ENCODE data around the gene WDR90. TPM values are rescaled to one million over a fixed set of nuclear protein-coding genes. Genes with fewer than 3 reads are reported as not detected.

WDR90 gene
- polyA plus RNA-seq, 1 donor from 2014 or later = 32.1 TPM

- Histone ChIP-seq H4K20me1 (ENCODE audit: insufficient read depth) (no peaks in the 10 kb centered on the region), H3K79me2 (replicated peaks; ENCODE audit: insufficient read depth, low read length) (no peaks in the 10 kb centered on the region), H3K36me3 (ENCODE audit: insufficient read depth, low read length) (no peaks in the 10 kb centered on the region), H3K9ac (ENCODE audit: low read length) (no peak overlapping the region), H3K4me3 (ENCODE audit: low read length) (no peak overlapping the region), H3K27ac (ENCODE audit: low read length) (no peak overlapping the region), H3F3A (ENCODE audit: insufficient read depth, low read length, poor library complexity, severe bottlenecking) (no peaks in the 10 kb centered on the region), H3K4me2 (ENCODE audit: low read length) (no peak overlapping the region), H2AFZ (ENCODE audit: low read depth, low read length) (no peak overlapping the region), H3K9me2 (ENCODE audit: insufficient read depth, low read length) (no peaks in the 10 kb centered on the region), H3K27me3 (ENCODE audit: insufficient read depth, low read depth, low read length) (no peaks in the 10 kb centered on the region), H3K9me3 (ENCODE audit: low read length) (no peaks in the 10 kb centered on the region)
- no peak for TF ChIP-seq SMC3 (conservative IDR thresholded peaks at IDR 0.05; ENCODE audit: poor library complexity)
- no peak for TF ChIP-seq RAD21 (conservative IDR thresholded peaks at IDR 0.05)
- TF ChIP-seq POLR2AphosphoS5 (IDR thresholded peaks at IDR 0.05) = no peak
- TF ChIP-seq MXI1 (conservative IDR thresholded peaks at IDR 0.05; ENCODE audit: poor library complexity, severe bottlenecking) = no peak
- TF ChIP-seq EZH2 (IDR thresholded peaks at IDR 0.05; ENCODE audit: borderline replicate concordance, insufficient read depth, low read length, poor library complexity, severe bottlenecking) = no peak
- no peak for TF ChIP-seq REST (IDR thresholded peaks at IDR 0.05; ENCODE audit: borderline replicate concordance)
- no peak for TF ChIP-seq TAF1 (IDR thresholded peaks at IDR 0.05; ENCODE audit: low read depth)
- TF ChIP-seq CTCF (IDR thresholded peaks at IDR 0.05; ENCODE audit: poor library complexity, severe bottlenecking) = no peak
- TF ChIP-seq EP300 (conservative IDR thresholded peaks at IDR 0.05; ENCODE audit: poor library complexity, severe bottlenecking) = no peak
Observed at GRCh38 chr16:660132-660458, 10.9 kb downstream of the WDR90 start.

GRCh38 chr16:660459-661183 lies 11.5 kb downstream of the WDR90 start:
- Histone ChIP-seq H3K4me2 (ENCODE audit: low read length) (no peak overlapping the region), H2AFZ (ENCODE audit: low read depth, low read length) (no peak overlapping the region), H3K9me3 (ENCODE audit: low read length) (no peaks in the 10 kb centered on the region), H3K79me2 (replicated peaks; ENCODE audit: insufficient read depth, low read length) (no peaks in the 10 kb centered on the region), H3K27me3 (ENCODE audit: insufficient read depth, low read depth, low read length) (no peaks in the 10 kb centered on the region), H3K4me3 (ENCODE audit: low read length) (no peak overlapping the region), H4K20me1 (ENCODE audit: insufficient read depth) (no peaks in the 10 kb centered on the region), H3K36me3 (ENCODE audit: insufficient read depth, low read length) (no peaks in the 10 kb centered on the region), H3F3A (ENCODE audit: insufficient read depth, low read length, poor library complexity, severe bottlenecking) (no peaks in the 10 kb centered on the region), H3K9ac (ENCODE audit: low read length) (no peak overlapping the region), H3K27ac (ENCODE audit: low read length) (no peak overlapping the region), H3K9me2 (ENCODE audit: insufficient read depth, low read length) (no peaks in the 10 kb centered on the region)
- TF ChIP-seq RAD21 (conservative IDR thresholded peaks at IDR 0.05) (no peak), TAF1 (IDR thresholded peaks at IDR 0.05; ENCODE audit: low read depth) (no peak), CTCF (IDR thresholded peaks at IDR 0.05; ENCODE audit: poor library complexity, severe bottlenecking) (peak; percentile 28), EP300 (conservative IDR thresholded peaks at IDR 0.05; ENCODE audit: poor library complexity, severe bottlenecking) (no peak), SMC3 (conservative IDR thresholded peaks at IDR 0.05; ENCODE audit: poor library complexity) (no peak), REST (IDR thresholded peaks at IDR 0.05; ENCODE audit: borderline replicate concordance) (no peak), POLR2AphosphoS5 (IDR thresholded peaks at IDR 0.05) (no peak)

Measured in neural cell (in vitro differentiated cells).